ENCODE measurements around the gene RFX2. TPM values are rescaled to one million over a fixed set of nuclear protein-coding genes. Genes with fewer than 3 reads are reported as not detected.
A peak's percentile ranks its signal among the peaks of the same experiment; 100 is the strongest.

Gene RFX2
- total RNA-seq, 2 donors from 2014 or later: 14.0 to 14.8 TPM

GRCh38 chr19:6058518-6059201 is 51.6 kb downstream of the RFX2 start:
- no peaks in the 10 kb centered on the region for H3K9me3 ChIP-seq
- H3K4me3 ChIP-seq: no peak overlapping the region
- no peak for ATAC-seq
- TF ChIP-seq, protein P1, sequence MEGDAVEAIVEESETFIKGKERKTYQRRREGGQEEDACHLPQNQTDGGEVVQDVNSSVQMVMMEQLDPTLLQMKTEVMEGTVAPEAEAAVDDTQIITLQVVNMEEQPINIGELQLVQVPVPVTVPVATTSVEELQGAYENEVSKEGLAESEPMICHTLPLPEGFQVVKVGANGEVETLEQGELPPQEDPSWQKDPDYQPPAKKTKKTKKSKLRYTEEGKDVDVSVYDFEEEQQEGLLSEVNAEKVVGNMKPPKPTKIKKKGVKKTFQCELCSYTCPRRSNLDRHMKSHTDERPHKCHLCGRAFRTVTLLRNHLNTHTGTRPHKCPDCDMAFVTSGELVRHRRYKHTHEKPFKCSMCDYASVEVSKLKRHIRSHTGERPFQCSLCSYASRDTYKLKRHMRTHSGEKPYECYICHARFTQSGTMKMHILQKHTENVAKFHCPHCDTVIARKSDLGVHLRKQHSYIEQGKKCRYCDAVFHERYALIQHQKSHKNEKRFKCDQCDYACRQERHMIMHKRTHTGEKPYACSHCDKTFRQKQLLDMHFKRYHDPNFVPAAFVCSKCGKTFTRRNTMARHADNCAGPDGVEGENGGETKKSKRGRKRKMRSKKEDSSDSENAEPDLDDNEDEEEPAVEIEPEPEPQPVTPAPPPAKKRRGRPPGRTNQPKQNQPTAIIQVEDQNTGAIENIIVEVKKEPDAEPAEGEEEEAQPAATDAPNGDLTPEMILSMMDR (IDR thresholded peaks at IDR 0.05): no peak
- no peak for TF ChIP-seq POLR2A (IDR thresholded peaks at IDR 0.05)
- WGBS, 2 donors: 78 to 86% methylated on average over 16 to 17 of the region's 17 CpGs
- H3K27me3 ChIP-seq: no peaks in the 10 kb centered on the region
- intact Hi-C loops (cut with DNase I): no loop called here
- H3K36me3 ChIP-seq (replicated peaks in 1 of 2; ENCODE audit: insufficient read depth in 1 of 2, low read depth in 2 of 2): no peaks in the 10 kb centered on the region
- DNase-seq: peak in 1 of 4 donors; percentile 6
- peak overlapping the region in 2 of 4 donors; percentile 77 to 86 for H3K27ac ChIP-seq
- peaks cover 19% of the 10 kb centered on the region for H3K4me1 ChIP-seq

GRCh38 chr19:6057651-6058517 is 52.4 kb downstream of the RFX2 start:
- Histone ChIP-seq H3K36me3 (replicated peaks in 1 of 2; ENCODE audit: insufficient read depth in 1 of 2, low read depth in 2 of 2) (no peaks in the 10 kb centered on the region), H3K9me3 (no peaks in the 10 kb centered on the region), H3K27me3 (no peaks in the 10 kb centered on the region), H3K4me3 (no peak overlapping the region), H3K4me1 (peaks cover 19% of the 10 kb centered on the region), H3K27ac (peak overlapping the region; percentile 20 to 86 (median 54))
- 80 to 88% methylated on average over 13 to 14 of the region's 14 CpGs for WGBS, 2 donors
- DNase-seq (no peak), ATAC-seq (no peak)
- intact Hi-C loops (cut with DNase I): no loop called here
- peak in 1 of 3 donors; percentile 12 for TF ChIP-seq POLR2A (IDR thresholded peaks at IDR 0.05)
- TF ChIP-seq, protein P1 (IDR thresholded peaks at IDR 0.05): no peak

GRCh38 chr19:6056801-6057650 is 53.3 kb downstream of the RFX2 start:
- H3K27me3 ChIP-seq: no peaks in the 10 kb centered on the region
- WGBS, 2 donors: 41 to 46% methylated on average over 28 of the region's 28 CpGs
- peak overlapping the region; percentile 20 to 86 (median 54) for H3K27ac ChIP-seq
- H3K36me3 ChIP-seq (replicated peaks in 1 of 2; ENCODE audit: insufficient read depth in 1 of 2, low read depth in 2 of 2): no peaks in the 10 kb centered on the region
- DNase-seq (peak; percentile 38 to 81 (median 50)), ATAC-seq (peak; percentile 77)
- peak in 1 of 3 donors; percentile 17 for TF ChIP-seq POLR2A (IDR thresholded peaks at IDR 0.05)
- TF ChIP-seq, protein P1 (IDR thresholded peaks at IDR 0.05): no peak
- no peaks in the 10 kb centered on the region for H3K9me3 ChIP-seq
- intact Hi-C loops (cut with DNase I): no loop called here
- H3K4me1 ChIP-seq: peaks cover 19% of the 10 kb centered on the region
- no peak overlapping the region for H3K4me3 ChIP-seq

GRCh38 chr19:6056282-6056741 is 54.0 kb downstream of the RFX2 start:
- no peaks in the 10 kb centered on the region for H3K27me3 ChIP-seq
- 62 to 66% methylated on average over 6 to 8 of the region's 8 CpGs for WGBS, 2 donors
- intact Hi-C loops (cut with DNase I): no loop called here
- TF ChIP-seq POLR2A (IDR thresholded peaks at IDR 0.05): no peak
- TF ChIP-seq, protein P1 (IDR thresholded peaks at IDR 0.05): no peak
- DNase-seq (no peak), ATAC-seq (peak; percentile 15)
- no peaks in the 10 kb centered on the region for H3K9me3 ChIP-seq
- no peaks in the 10 kb centered on the region for H3K36me3 ChIP-seq (replicated peaks in 1 of 2; ENCODE audit: insufficient read depth in 1 of 2, low read depth in 2 of 2)
- H3K4me3 ChIP-seq: no peak overlapping the region
- H3K4me1 ChIP-seq: peaks cover 19% of the 10 kb centered on the region
- peak overlapping the region in 3 of 4 donors; percentile 8 to 86 (median 77) for H3K27ac ChIP-seq

Measured in body of pancreas (tissue), 4 donors.